Cardiac muscle cell (in vitro differentiated cells and primary cell): ENCODE data around the gene FKBP5. TPM values are rescaled to one million over a fixed set of nuclear protein-coding genes. Genes with fewer than 3 reads are reported as not detected.

Source experiments
- DNase-seq, 2 donors: peaks; one replicate each; pipeline versions ENCODE4 v3.0.0 to v3.0.0-alpha.2; 2010 to 2017; ENCODE audit warnings: low read depth in 1 of 2, low spot score in 1 of 2
- H3K27ac ChIP-seq: fragments of 200-600 bp; sonication (generic); 2 replicates; pipeline ENCODE4 v1.5.1; 2016
- H3K27me3 ChIP-seq: fragments of 200-600 bp; sonication (generic); 2 replicates; pipeline ENCODE4 v1.6.0; 2016; ENCODE audit warnings: control low read depth
- H3K36me3 ChIP-seq: fragments of 200-600 bp; sonication (generic); 2 replicates; pipeline ENCODE4 v1.5.1; 2016; ENCODE audit warnings: control low read depth
- H3K4me1 ChIP-seq: fragments of 200-600 bp; sonication (generic); 2 replicates; pipeline ENCODE4 v1.8.1; 2017; ENCODE audit warnings: low read depth, mild to moderate bottlenecking, mixed run types
- H3K4me3 ChIP-seq: fragments of 200-600 bp; sonication (generic); 2 replicates; pipeline ENCODE4 v1.5.1; 2016; ENCODE audit warnings: mild to moderate bottlenecking
- H3K9me3 ChIP-seq: fragments of 200-600 bp; sonication (generic); 2 replicates; pipeline ENCODE4 v1.5.1; 2017; ENCODE audit warnings: low read depth, mild to moderate bottlenecking, control low read depth
- polyA plus RNA-seq: library from polyadenylated mRNA; unstranded; fragments of >200 nt; fragmentation: Nextera tagmentation; extraction: Ambion mirVana; gene quantifications from 2 replicates; pipeline ENCODE4 v1.2.1, GENCODE V29; 2016
- total RNA-seq: library from RNA; depleted of rRNA; stranded (reverse); fragments of >200 nt; gene quantifications from 2 replicates; pipeline ENCODE4 v1.2.3, GENCODE V29; 2016
- TF ChIP-seq, protein P1 (sequence below): IDR thresholded peaks from 2 replicates; pipeline ENCODE4 v1.5.1; 2012; ENCODE audit warnings: low read depth, mild to moderate bottlenecking, low read length

The FKBP5 gene
- total and polyA plus RNA-seq, 2 experiments from 2014 or later, result 32.4 to 53.0 TPM

DNA sequence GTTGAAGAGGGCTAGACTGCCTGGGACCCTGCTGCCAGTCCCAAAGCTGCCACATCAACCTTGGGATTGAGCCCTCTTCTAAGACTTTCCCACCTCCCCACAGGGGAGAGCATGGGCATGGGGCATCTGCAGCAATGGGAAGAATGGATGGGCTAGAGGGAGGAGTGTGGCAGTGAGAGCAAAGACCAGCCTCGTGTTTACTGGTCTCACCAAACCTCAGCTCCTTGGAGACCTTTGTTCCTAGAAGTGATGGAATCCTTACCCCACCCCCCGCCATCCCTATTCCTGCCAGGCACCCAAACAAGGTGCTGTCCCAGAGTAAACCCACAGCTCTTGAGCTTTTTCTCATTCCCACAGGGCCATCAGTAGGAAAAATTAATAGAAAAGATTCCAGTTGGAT is 28.1 kb upstream of the FKBP5 start:
- peaks cover 34% of the 10 kb centered on the region for H3K4me1 ChIP-seq
- no peaks in the 10 kb centered on the region for H3K27me3 ChIP-seq
- no peaks in the 10 kb centered on the region for H3K36me3 ChIP-seq
- DNase-seq, result no peak
- TF ChIP-seq, protein P1, sequence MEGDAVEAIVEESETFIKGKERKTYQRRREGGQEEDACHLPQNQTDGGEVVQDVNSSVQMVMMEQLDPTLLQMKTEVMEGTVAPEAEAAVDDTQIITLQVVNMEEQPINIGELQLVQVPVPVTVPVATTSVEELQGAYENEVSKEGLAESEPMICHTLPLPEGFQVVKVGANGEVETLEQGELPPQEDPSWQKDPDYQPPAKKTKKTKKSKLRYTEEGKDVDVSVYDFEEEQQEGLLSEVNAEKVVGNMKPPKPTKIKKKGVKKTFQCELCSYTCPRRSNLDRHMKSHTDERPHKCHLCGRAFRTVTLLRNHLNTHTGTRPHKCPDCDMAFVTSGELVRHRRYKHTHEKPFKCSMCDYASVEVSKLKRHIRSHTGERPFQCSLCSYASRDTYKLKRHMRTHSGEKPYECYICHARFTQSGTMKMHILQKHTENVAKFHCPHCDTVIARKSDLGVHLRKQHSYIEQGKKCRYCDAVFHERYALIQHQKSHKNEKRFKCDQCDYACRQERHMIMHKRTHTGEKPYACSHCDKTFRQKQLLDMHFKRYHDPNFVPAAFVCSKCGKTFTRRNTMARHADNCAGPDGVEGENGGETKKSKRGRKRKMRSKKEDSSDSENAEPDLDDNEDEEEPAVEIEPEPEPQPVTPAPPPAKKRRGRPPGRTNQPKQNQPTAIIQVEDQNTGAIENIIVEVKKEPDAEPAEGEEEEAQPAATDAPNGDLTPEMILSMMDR, result no peak
- H3K27ac ChIP-seq, result no peak overlapping the region
- no peaks in the 10 kb centered on the region for H3K9me3 ChIP-seq
- no peak overlapping the region for H3K4me3 ChIP-seq

DNA sequence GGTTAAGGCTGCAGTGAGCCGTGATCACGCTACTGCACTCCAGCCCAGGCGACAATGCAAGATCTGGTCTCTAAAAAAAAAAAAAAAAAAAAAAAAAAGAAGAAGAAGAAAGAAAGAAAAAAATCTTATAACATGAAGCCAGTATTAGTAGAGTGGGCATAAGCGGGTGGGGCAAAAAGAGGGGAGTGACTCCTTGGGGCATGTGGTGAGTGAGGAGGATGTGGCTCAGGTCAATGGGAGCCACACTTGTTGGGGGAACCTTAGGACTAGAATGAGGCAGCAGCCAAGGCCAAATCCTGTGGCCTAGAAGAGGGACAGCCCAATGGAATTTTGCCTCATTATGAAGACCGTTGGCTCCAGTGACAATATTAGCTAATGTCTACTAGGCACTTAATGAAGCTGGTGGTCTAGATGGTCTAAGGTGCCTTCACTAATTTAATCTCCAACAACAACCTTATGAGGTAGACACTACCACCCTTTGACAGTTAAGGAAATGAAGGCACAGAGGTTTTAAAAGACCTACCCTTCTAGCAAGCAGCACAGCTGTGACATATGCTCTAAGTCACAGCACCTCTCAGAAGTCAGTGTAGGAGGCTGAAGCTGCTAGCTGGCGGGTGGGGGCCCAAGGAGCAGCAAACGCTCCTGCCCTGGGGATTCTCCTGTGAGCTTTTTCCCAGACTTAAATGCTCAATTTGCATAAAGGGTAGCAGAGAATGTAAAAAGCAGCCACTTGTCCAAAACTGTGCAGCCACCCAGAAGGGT is 24.5 kb upstream of the FKBP5 start:
- Histone ChIP-seq H3K36me3 (no peaks in the 10 kb centered on the region), H3K4me3 (no peak overlapping the region), H3K27me3 (no peaks in the 10 kb centered on the region), H3K4me1 (peaks cover 4% of the 10 kb centered on the region), H3K9me3 (no peaks in the 10 kb centered on the region), H3K27ac (no peak overlapping the region)
- DNase-seq, result no peak
- TF ChIP-seq, protein P1, result no peak

DNA sequence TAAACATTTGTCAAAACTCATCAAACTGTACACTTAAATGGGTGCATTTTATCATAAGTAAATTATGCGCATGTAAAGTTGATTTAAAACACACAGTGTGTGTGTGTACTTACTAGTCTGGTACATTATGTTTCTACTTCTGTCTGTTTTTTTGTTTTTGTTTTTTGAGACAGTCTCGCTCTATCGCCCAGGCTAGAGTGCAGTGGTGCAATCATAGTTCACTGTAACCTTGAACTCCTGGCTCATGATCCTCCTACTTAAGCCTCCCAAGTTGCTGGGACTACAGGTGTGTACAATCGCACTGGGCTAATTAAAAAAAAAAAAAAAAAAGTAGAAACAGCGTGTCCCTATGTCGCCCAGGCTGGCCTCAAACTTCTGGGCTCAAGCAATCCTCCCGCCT is 23.0 kb upstream of the FKBP5 start:
- Histone ChIP-seq H3K4me3 (no peak overlapping the region), H3K4me1 (no peaks in the 10 kb centered on the region), H3K27ac (no peak overlapping the region), H3K27me3 (no peaks in the 10 kb centered on the region), H3K36me3 (no peaks in the 10 kb centered on the region), H3K9me3 (no peaks in the 10 kb centered on the region)
- TF ChIP-seq, protein P1, result no peak
- no peak for DNase-seq

DNA sequence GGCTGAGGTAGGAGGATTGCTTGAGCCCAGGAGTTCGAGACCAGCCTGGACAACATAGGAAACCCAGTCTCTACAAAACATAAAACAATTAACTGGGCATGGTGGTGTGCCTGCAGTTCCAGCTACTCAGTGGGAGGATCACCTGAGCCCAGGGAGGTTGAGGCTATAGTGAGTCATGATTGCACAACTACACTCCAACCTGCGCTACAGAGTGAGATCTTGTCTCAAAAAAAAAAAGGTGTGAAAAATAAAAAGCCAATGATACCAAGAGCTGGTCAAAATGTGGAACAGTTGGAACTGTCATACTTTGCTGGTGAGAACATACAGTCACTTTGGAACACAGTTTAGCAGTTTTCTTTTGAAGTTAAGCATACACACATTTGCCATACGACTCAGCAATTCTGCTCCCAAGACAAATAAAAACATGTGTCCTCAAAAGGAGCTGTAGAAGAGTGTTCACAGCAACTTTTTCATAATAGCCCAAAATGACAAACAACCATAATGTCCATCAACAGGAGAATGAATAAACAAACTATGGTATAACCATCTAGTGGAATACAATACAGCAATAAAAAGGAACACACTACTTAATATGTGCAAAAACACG is 21.6 kb upstream of the FKBP5 start:
- no peaks in the 10 kb centered on the region for H3K27me3 ChIP-seq
- DNase-seq, result no peak
- no peak overlapping the region for H3K4me3 ChIP-seq
- H3K27ac ChIP-seq, result no peak overlapping the region
- no peaks in the 10 kb centered on the region for H3K4me1 ChIP-seq
- TF ChIP-seq, protein P1, result no peak
- no peaks in the 10 kb centered on the region for H3K9me3 ChIP-seq
- no peaks in the 10 kb centered on the region for H3K36me3 ChIP-seq

DNA sequence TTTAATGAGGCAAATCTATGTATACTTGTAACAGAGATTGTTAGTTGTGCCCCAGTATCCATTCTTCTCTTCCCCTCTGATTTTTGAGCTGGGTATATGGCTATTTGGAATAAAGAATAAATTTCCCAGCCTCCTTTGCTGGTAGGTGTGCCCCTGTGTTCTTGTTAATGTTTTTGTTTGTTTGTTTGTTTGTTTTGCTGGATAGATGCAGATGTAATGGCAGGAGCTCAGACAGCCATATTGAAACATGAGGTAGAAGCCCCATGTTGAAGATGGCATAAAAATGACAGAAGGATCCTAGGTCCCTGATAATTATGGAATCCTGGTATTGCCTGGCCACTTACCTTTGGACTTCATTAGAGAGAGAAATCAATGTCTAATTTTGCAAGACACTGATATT is 19.9 kb upstream of the FKBP5 start:
- Histone ChIP-seq H3K27me3 (no peaks in the 10 kb centered on the region), H3K36me3 (no peaks in the 10 kb centered on the region), H3K27ac (no peak overlapping the region), H3K4me3 (no peak overlapping the region), H3K4me1 (no peaks in the 10 kb centered on the region), H3K9me3 (no peaks in the 10 kb centered on the region)
- TF ChIP-seq, protein P1, result no peak
- no peak for DNase-seq
